ENCODE data around the gene DDX6. TPM values are rescaled to one million over a fixed set of nuclear protein-coding genes. Genes with fewer than 3 reads are reported as not detected.
A peak's percentile ranks its signal among the peaks of the same experiment; 100 is the strongest.

Gene DDX6
- total and polyA plus RNA-seq, 2 experiments from 2014 or later = 68.3 to 205 TPM

DNA sequence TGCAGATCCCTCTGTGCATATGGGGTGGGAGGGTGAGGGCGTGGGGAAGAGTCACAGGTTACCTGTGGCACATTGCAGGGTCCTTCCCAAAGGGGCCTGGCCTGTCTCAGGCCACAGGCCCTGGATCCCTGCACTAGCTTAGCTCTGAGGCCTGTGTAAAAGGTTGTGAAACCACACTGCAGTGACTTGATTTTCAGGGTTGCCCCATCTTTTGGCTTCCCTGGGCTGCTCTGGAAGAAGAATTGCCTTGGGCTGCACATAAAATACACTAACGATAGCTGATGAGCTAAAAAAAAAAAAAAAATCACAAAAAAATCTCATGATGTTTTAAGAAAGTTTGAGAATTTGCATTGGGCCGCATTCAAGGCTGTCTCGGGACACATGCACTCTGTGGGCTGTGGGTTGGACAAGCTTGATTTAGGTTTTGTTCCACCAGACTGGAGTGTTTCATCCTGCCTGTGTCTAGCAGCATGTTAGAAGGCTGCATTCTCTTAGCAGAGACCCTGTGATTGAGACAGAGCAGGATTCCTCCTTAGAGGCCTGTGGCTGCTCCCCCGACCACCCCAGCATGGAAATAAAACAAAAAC is 75.6 kb downstream of the DDX6 start:
- no peak for DNase-seq (ENCODE audit: low spot score)
- Histone ChIP-seq H3K27ac (ENCODE audit: low read depth) (peak overlapping the region; percentile 98), H4K20me1 (replicated peaks; ENCODE audit: insufficient read depth) (no peaks in the 10 kb centered on the region), H2AFZ (no peak overlapping the region), H3F3A (replicated peaks; ENCODE audit: low read depth) (peaks cover 18% of the 10 kb centered on the region), H3K36me3 (ENCODE audit: insufficient read depth) (no peaks in the 10 kb centered on the region), H3K27me3 (ENCODE audit: insufficient read depth) (no peaks in the 10 kb centered on the region), H3K9me2 (ENCODE audit: insufficient read depth) (no peaks in the 10 kb centered on the region), H3K4me2 (peak overlapping the region; percentile 5), H3K4me1 (ENCODE audit: insufficient read depth) (peaks cover 48% of the 10 kb centered on the region), H3K4me3 (0 out of 2 replicates have a peak overlapping the region, but pooled peaks have one; percentile 1), H3K79me2 (replicated peaks; ENCODE audit: insufficient read depth) (peaks cover 26% of the 10 kb centered on the region)
- peaks cover 54% of the 10 kb centered on the region for H3K4me1 Mint-ChIP-seq
- H3K27me3 Mint-ChIP-seq (ENCODE audit: insufficient read depth, low read depth, poor library complexity) = peaks cover 20% of the 10 kb centered on the region
- ATAC-seq = peak; percentile 73
- peak overlapping the region; percentile 100 for H3K27ac Mint-ChIP-seq
- H3K9me3 Mint-ChIP-seq = no peaks in the 10 kb centered on the region; the same call in 2 of the 3 replicates
- TF ChIP-seq CREB1 (CRISPR knock-in tag; IDR thresholded peaks at IDR 0.05; ENCODE audit: low read depth) (no peak), CTCF (conservative IDR thresholded peaks at IDR 0.05; ENCODE audit: low read depth in 2 of 2) (no peak), EZH2phosphoT487 (IDR thresholded peaks at IDR 0.05; ENCODE audit: unreplicated experiment) (no peak), ZNF114 (CRISPR knock-in tag; IDR thresholded peaks at IDR 0.05) (no peak), NANOG (IDR thresholded peaks at IDR 0.05; ENCODE audit: borderline replicate concordance) (no peak), ZNF331 (CRISPR knock-in tag; IDR thresholded peaks at IDR 0.05; ENCODE audit: low read depth) (no peak), JUNB (IDR thresholded peaks at IDR 0.05; ENCODE audit: unreplicated experiment) (no peak), POLR2AphosphoS5 (IDR thresholded peaks at IDR 0.05; ENCODE audit: low read depth) (no peak), EZH2 (IDR thresholded peaks at IDR 0.05; ENCODE audit: low read depth, unreplicated experiment) (no peak), STAT1 (IDR thresholded peaks at IDR 0.05; ENCODE audit: unreplicated experiment) (no peak), ZNF462 (CRISPR knock-in tag; IDR thresholded peaks at IDR 0.05) (no peak)
- TF ChIP-seq, protein P1, sequence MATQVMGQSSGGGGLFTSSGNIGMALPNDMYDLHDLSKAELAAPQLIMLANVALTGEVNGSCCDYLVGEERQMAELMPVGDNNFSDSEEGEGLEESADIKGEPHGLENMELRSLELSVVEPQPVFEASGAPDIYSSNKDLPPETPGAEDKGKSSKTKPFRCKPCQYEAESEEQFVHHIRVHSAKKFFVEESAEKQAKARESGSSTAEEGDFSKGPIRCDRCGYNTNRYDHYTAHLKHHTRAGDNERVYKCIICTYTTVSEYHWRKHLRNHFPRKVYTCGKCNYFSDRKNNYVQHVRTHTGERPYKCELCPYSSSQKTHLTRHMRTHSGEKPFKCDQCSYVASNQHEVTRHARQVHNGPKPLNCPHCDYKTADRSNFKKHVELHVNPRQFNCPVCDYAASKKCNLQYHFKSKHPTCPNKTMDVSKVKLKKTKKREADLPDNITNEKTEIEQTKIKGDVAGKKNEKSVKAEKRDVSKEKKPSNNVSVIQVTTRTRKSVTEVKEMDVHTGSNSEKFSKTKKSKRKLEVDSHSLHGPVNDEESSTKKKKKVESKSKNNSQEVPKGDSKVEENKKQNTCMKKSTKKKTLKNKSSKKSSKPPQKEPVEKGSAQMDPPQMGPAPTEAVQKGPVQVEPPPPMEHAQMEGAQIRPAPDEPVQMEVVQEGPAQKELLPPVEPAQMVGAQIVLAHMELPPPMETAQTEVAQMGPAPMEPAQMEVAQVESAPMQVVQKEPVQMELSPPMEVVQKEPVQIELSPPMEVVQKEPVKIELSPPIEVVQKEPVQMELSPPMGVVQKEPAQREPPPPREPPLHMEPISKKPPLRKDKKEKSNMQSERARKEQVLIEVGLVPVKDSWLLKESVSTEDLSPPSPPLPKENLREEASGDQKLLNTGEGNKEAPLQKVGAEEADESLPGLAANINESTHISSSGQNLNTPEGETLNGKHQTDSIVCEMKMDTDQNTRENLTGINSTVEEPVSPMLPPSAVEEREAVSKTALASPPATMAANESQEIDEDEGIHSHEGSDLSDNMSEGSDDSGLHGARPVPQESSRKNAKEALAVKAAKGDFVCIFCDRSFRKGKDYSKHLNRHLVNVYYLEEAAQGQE (IDR thresholded peaks at IDR 0.05; ENCODE audit: unreplicated experiment) = no peak
- TF ChIP-seq, protein P2, sequence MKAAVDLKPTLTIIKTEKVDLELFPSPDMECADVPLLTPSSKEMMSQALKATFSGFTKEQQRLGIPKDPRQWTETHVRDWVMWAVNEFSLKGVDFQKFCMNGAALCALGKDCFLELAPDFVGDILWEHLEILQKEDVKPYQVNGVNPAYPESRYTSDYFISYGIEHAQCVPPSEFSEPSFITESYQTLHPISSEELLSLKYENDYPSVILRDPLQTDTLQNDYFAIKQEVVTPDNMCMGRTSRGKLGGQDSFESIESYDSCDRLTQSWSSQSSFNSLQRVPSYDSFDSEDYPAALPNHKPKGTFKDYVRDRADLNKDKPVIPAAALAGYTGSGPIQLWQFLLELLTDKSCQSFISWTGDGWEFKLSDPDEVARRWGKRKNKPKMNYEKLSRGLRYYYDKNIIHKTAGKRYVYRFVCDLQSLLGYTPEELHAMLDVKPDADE (IDR thresholded peaks at IDR 0.05) = no peak
- peak overlapping the region; percentile 52 for H3K4me3 Mint-ChIP-seq
- peaks cover 57% of the 10 kb centered on the region for H3K36me3 Mint-ChIP-seq (ENCODE audit: low read depth)
